Hepatocyte (in vitro differentiated cells): ENCODE results near the gene THRSP. TPM values are rescaled to one million over a fixed set of nuclear protein-coding genes. Genes with fewer than 3 reads are reported as not detected.
"Not testable (repeated sequence)": the region's sequence is repeated elsewhere in the genome, so short reads cannot be mapped to it uniquely, and the experiment has no call there.

Experiments
- DNase-seq: peaks from one replicate; pipeline ENCODE4 v3.0.0-alpha.2; 2016; ENCODE audit warnings: low spot score
- H2AFZ ChIP-seq: fragments of 200-600 bp; sonication (generic); 2 replicates; pipeline ENCODE4 v1.6.0; 2016; ENCODE audit warnings: antibody characterized with exemption, mild to moderate bottlenecking
- H3K27ac ChIP-seq: fragments of 200-600 bp; sonication (generic); 2 replicates; pipeline ENCODE4 v1.5.1; 2016; ENCODE audit warnings: mild to moderate bottlenecking
- H3K27me3 ChIP-seq: fragments of 200-600 bp; sonication (generic); 2 replicates; pipeline ENCODE4 v1.6.1; 2016
- H3K36me3 ChIP-seq: fragments of 200-600 bp; sonication (generic); replicated peaks from 2 replicates; pipeline ENCODE4 v1.5.1; 2016; ENCODE audit warnings: low read depth; ENCODE audit not compliant: insufficient read depth
- H3K4me1 ChIP-seq: fragments of 200-600 bp; sonication (generic); 2 replicates; pipeline ENCODE4 v1.5.1; 2016; ENCODE audit warnings: mild to moderate bottlenecking, moderate library complexity; ENCODE audit not compliant: insufficient read depth
- H3K4me2 ChIP-seq: fragments of 200-600 bp; sonication (generic); 2 replicates; pipeline ENCODE4 v1.6.0; 2016
- H3K4me3 ChIP-seq: fragments of 200-600 bp; sonication (generic); 2 replicates; pipeline ENCODE4 v1.5.1; 2016; ENCODE audit warnings: mild to moderate bottlenecking
- H3K79me2 ChIP-seq: fragments of 200-600 bp; sonication (generic); 2 replicates; pipeline ENCODE4 v1.6.0; 2017; ENCODE audit warnings: mild to moderate bottlenecking
- H3K9me2 ChIP-seq: fragments of 200-600 bp; sonication (generic); replicated peaks from 2 replicates; pipeline ENCODE4 v1.6.0; 2017; ENCODE audit warnings: mild to moderate bottlenecking; ENCODE audit not compliant: insufficient read depth
- H3K9me3 ChIP-seq: fragments of 200-600 bp; sonication (generic); 2 replicates; pipeline ENCODE4 v1.5.1; 2016; ENCODE audit warnings: low read depth, mild to moderate bottlenecking
- H4K20me1 ChIP-seq: fragments of 200-600 bp; sonication (generic); 2 replicates; pipeline ENCODE4 v1.6.0; 2016; ENCODE audit warnings: mild to moderate bottlenecking; ENCODE audit not compliant: insufficient read depth, poor library complexity, severe bottlenecking
- CTCF ChIP-seq: fragments of 200-600 bp; sonication (generic); IDR thresholded peaks from 2 replicates; pipeline ENCODE4 v1.5.1; 2016; ENCODE audit warnings: antibody characterized with exemption, mild to moderate bottlenecking; ENCODE audit not compliant: poor library complexity
- EZH2 ChIP-seq: fragments of 200-600 bp; sonication (generic); IDR thresholded peaks from 2 replicates; pipeline ENCODE4 v1.6.1; 2016; ENCODE audit warnings: antibody characterized with exemption, mild to moderate bottlenecking, borderline replicate concordance
- EZH2phosphoT487 ChIP-seq: fragments of 200-600 bp; sonication (generic); IDR thresholded peaks from one replicate; pipeline ENCODE4 v1.6.1; 2018; ENCODE audit warnings: antibody characterized with exemption, mild to moderate bottlenecking, low read depth, moderate library complexity; ENCODE audit not compliant: unreplicated experiment, severe bottlenecking
- WGBS: methylation state at CpG from one replicate; pipeline ENCODE4 v1.1.6; 2016; ENCODE audit warnings: low lambda C conversion rate; ENCODE audit errors: missing lambda C conversion rate; 5-methylcytosine and 5-hydroxymethylcytosine counted together
- polyA plus RNA-seq: library from polyadenylated mRNA; unstranded; fragments of >200 nt; fragmentation: Nextera tagmentation; extraction: Ambion mirVana; gene quantifications from 2 replicates; pipeline ENCODE4 v1.2.1, GENCODE V29; 2016
- total RNA-seq: library from RNA; depleted of rRNA; stranded (reverse); fragments of >200 nt; gene quantifications from 2 replicates; pipeline ENCODE4 v1.2.3, GENCODE V29; 2014

Gene THRSP
- total and polyA plus RNA-seq, 2 experiments from 2014 or later: 0.17 TPM

GRCh38 chr11:78083021-78083420 is 19.4 kb downstream of the THRSP start:
- peaks cover 21% of the 10 kb centered on the region for H3K79me2 ChIP-seq
- no peak overlapping the region for H3K4me2 ChIP-seq
- TF ChIP-seq EZH2phosphoT487 (no peak), EZH2 (no peak), CTCF (no peak)
- H3K4me1 ChIP-seq: peaks cover 5% of the 10 kb centered on the region
- no peaks in the 10 kb centered on the region for H3K9me3 ChIP-seq
- no peak overlapping the region for H3K4me3 ChIP-seq
- DNase-seq: no peak
- WGBS: 85% methylated on average over 4 of the region's 4 CpGs
- no peaks in the 10 kb centered on the region for H3K9me2 ChIP-seq
- H2AFZ ChIP-seq: no peak overlapping the region
- no peaks in the 10 kb centered on the region for H3K36me3 ChIP-seq
- no peaks in the 10 kb centered on the region for H3K27me3 ChIP-seq
- H4K20me1 ChIP-seq: peaks cover 5% of the 10 kb centered on the region
- H3K27ac ChIP-seq: no peak overlapping the region

- not testable (repeated sequence) for H3K9me2 ChIP-seq, H4K20me1 ChIP-seq, DNase-seq, H3K4me2 ChIP-seq, H3K9me3 ChIP-seq, H3K36me3 ChIP-seq, H3K27me3 ChIP-seq, H3K4me3 ChIP-seq, H3K79me2 ChIP-seq, H3K4me1 ChIP-seq, H3K27ac ChIP-seq, H2AFZ ChIP-seq
- WGBS: 87% methylated on average over 8 of the region's 8 CpGs
These were observed 20.8 kb downstream of the THRSP start for GRCh38 chr11:78084506-78084905.

- no peak overlapping the region for H3K4me2 ChIP-seq
- no peaks in the 10 kb centered on the region for H3K36me3 ChIP-seq
- DNase-seq: no peak
- no peak overlapping the region for H2AFZ ChIP-seq
- peaks cover 1% of the 10 kb centered on the region for H3K4me1 ChIP-seq
- no peaks in the 10 kb centered on the region for H3K9me2 ChIP-seq
- H3K79me2 ChIP-seq: no peaks in the 10 kb centered on the region
- no peak overlapping the region for H3K4me3 ChIP-seq
- no peaks in the 10 kb centered on the region for H4K20me1 ChIP-seq
- 92% methylated on average over 3 of the region's 3 CpGs for WGBS
- H3K9me3 ChIP-seq: no peaks in the 10 kb centered on the region
- no peak overlapping the region for H3K27ac ChIP-seq
- no peaks in the 10 kb centered on the region for H3K27me3 ChIP-seq
- TF ChIP-seq EZH2 (no peak), CTCF (no peak), EZH2phosphoT487 (no peak)
These were observed 22.3 kb downstream of the THRSP start for GRCh38 chr11:78085972-78086371.

- 89% methylated on average over 6 of the region's 6 CpGs for WGBS
- not testable (repeated sequence) for H3K79me2 ChIP-seq, H3K27ac ChIP-seq, H3K4me2 ChIP-seq, H3K4me1 ChIP-seq, H3K27me3 ChIP-seq, H3K36me3 ChIP-seq, H3K9me3 ChIP-seq, H3K4me3 ChIP-seq, H4K20me1 ChIP-seq, H2AFZ ChIP-seq, H3K9me2 ChIP-seq, DNase-seq
These were observed 22.9 kb downstream of the THRSP start for GRCh38 chr11:78086521-78087074.
